ENCODE measurements around the gene CYBC1.
"Not testable (repeated sequence)": the region's sequence is repeated elsewhere in the genome, so short reads cannot be mapped to it uniquely, and the experiment has no call there.

CYBC1 gene

DNA sequence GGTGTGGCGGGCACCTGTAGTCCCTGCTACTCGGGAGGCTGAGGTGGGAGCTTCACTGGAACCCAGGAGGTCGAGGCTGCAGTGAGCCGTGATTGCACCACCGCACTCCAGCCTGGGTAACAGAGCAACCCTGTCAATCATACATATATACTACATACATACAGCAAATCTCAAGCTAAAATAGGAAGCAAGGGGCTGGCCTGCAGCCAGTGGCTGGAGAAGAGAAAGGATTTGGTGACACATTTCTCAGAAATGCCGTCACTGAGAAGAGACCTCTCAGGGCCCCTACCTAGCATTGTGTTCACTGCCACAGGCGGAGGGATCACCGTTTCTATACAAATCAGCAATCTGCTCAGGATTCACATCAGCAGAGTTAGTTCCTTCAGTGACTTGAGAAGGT lies 24.9 kb upstream of the CYBC1 start:
- no peak for FAIRE-seq

DNA sequence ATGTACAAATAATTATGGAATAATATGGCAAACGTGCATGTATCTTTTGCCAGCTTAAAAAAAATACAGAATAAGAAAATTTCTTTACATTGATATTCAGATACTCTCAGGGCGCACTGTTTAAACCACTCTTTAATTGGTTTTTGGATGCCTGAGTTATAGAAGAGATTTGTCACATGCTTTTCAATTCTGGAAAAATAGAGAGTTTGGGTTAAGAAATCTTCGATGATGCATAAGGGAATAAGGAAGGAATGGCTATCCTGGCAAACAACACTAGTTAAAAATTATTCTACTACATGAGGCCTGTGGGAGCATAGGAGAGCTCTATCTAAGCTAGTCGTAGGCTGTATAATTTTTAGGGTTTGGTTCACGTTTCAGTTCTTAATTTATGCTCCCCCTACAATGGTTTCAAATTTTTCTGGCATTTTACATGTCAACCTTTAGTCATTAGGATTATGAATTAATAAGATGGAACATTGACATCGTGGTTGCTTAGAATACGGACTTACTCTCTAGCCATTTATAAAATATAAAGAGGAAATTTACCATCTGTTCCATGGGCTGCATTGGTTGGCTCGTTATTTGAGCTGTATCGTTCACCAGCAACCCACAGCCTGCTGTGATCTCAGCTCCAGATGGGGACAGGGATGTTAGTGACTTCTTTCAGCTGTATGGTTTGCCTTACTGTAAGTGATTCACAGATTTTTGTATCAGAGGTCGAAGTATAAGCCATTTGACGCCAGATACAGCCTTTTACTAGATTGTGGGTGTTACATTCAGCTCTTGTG lies 23.9 kb upstream of the CYBC1 start:
- no peak for FAIRE-seq

DNA sequence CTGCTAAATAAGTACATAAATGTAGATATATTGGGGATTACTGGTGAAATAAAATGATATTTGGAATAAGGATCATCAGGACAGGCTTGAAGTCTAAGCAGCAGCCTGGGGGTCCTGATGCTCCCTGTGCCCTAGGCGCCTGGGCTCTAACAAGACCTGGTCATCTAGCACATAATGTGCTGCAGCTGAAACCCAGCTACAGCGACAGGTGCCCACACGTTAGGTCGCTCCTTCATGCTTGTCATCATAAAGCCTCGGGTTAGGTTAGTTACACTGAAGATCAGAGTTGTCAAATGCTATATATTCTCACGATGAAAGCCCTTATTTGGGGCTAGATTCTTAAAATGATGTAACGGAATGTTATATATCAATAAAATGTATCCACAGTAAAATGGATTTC lies 19.5 kb upstream of the CYBC1 start:
- no peak for FAIRE-seq

DNA sequence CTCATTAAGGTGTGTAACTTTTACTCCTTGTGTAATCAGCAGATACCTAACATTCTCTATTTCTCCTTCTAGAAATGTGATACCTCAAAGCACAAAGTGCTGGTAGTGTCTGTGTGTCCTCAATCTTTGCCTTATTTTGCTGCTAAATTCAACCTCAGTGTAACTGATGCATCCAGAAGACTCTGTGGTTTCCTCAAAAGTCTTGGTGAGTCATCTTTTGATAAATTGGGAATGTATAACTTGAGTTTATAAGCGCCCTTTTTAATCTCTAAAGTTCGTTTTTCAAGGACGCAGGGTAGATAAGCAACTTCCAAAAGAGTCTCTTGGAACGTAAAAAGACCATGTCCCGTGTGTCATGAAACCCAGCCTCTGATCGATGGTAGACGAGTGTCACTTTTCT lies 18.1 kb upstream of the CYBC1 start:
- no peak for FAIRE-seq

DNA sequence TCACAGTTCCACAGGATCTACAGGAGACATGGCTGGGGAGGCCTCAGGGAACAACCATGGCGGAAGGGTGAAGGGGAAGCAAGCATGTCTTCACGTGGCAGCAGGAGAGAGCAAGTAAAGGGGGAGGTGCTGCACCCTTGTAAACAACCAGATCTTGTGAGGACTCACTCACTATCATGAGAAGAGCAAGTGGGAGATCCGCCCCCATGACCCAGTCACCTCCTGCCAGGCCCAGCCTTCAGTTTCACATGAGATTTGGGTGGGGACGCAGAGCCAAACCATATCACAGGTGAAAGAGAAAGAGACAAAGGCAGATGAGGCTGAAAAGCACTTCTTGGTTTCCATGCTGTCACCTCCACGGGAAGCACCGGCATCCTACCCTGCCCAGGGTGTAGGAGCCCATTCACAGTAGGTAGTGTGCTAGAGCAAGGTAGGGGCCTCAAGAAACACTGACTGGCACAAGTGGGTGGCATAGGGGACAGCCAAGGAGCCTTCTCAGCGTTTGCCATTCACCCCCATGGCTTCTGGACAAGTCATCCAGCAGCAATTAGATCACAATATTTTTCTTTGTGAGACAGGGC lies 14.6 kb upstream of the CYBC1 start:
- no peak for FAIRE-seq

DNA sequence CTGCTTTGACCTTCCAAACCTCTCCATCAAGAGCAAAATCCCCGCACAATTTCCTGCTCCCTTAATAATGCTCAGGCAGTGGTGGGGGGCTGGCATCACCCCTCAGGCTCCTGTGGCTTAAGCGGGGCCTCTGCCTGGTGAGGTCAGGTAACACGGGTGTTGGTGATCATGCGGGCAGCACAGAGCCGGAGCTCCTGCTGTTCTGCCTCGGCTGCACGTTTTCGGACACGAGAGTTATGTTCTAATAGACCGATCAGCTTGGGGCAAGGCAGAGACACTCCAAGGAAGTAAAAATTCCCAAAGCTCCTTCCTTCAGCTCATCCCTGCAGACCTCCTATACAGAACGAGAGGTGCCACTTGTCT lies 14.0 kb upstream of the CYBC1 start:
- no peak for FAIRE-seq

DNA sequence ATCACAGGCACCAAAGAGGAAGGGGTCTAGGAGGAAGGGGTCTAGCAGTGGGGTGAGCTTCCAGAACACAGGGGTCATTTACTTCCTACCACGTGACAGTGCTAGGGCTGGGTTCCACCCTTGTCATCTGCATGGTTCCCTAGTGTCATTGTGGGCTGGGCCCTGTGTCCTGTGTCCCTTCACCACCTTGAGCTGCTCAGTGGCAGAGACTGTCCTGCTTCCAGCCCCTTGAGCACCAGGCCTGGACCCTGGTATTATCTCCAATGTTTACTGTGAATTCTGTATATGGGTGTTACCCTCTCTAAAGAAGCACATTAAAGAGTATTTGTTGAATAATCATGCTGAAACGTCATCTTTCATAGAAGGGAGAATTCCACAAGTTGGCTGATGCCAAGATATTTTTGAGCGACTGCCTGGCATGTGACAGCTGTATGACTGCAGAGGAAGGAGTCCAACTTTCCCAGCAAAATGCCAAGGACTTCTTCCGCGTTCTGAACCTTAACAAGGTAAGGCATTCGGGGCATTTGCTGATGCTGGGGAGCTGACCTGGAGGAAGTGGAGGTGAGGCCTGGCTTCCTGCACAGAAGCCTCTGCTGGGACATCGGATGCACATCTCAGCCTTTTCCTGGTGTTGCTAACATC lies 13.5 kb upstream of the CYBC1 start:
- FAIRE-seq, result no peak

DNA sequence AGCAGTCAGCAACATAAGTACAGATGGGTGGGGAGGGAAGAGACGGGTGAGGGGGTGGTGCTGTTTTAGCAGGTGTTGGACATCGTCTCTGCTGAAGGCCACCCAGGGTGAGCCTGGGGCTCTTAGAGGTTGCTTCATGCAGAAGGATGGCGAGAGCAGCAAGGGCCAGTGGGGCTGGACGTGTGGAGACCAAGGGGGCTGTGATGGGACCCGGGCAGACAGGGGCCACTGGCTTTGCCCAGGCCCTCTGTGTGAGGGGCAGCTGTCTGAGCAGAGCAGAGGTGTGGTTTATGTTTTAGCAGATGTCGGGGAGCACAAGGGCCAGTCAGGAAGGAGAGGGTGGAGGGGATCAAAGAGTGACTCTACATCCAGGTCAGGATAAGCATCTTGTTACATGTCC lies 12.8 kb upstream of the CYBC1 start:
- no peak for FAIRE-seq

DNA sequence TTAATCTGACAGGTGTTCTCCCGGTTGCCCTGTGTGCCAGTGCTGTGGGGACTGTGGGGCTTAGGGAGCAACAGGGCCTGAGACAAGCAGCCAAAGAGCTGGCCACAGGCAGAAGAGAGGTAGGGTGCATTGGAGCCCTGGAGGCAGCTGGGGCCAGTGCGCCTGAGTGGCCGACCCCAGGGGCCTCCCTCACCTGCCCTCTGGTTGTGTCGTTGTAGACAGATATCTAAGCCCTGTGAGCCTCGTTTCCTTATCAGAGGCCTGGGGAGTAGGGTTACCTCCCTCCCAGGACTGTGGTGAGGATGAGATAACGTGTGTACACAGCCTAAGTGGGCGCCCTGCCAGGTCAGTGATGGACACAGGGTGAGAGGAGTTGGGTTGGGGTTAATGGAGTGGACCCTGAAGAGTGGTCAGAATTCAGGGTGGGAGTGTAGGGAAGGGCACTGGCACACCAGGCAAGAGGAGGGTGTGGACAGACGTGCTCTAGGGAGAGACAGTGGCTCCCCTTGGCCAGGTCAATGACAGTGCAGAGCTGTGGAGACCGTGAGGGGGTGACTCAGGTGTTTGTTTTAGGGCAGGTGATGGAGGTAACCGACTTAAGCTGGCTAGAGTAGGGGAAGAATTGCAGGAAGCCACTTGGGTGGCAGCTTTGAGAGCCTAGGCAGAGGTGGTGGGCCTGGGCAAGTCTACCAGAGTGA lies 11.4 kb upstream of the CYBC1 start:
- FAIRE-seq, result no peak

DNA sequence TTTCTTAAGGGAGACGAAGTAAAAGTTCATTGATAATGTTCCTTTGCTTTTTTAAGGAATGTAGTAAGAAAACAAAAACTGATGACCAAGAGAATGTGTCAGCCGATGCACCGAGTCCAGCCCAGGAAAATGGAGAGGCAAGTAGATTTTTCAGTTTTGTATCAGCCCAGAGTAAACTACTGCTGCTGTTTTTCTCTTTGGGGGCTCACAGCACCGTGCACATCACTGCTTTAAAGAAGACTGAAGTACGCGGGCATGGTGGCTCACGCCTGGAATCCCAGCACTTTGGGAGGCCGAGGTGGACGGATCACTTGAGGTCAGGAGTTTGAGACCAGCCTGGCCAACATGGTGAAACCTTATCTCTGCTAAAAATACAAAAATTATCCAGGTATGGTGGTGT lies 9.4 kb upstream of the CYBC1 start:
- not testable (repeated sequence) for FAIRE-seq

DNA sequence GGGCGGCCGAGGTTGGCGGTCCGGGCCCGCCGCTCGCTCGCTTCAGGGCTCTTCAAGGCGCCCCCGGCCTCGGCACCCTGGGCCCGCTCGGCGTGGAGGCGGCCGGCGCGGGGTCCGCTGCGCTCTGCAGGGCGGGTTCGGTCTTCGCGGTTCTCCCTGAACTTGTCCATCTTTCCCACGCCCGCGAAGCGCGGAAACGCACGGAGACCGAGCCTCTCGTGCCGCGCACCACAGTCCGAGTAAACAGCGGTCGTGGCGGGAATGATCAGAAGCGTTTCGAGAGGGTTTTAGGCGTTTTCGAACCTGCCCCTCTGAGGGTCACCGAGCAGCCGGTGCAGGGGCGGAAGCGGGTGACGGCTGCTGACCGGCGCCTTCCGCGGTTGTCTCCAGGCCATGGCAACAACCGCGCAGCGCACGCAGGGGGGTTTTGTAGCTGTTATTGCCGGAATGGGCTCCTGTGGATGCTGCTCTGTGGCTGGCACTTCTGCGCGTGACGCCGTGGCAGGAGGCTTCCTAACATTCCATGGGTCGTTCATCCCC lies 8.4 kb upstream of the CYBC1 start:
- no peak for FAIRE-seq

DNA sequence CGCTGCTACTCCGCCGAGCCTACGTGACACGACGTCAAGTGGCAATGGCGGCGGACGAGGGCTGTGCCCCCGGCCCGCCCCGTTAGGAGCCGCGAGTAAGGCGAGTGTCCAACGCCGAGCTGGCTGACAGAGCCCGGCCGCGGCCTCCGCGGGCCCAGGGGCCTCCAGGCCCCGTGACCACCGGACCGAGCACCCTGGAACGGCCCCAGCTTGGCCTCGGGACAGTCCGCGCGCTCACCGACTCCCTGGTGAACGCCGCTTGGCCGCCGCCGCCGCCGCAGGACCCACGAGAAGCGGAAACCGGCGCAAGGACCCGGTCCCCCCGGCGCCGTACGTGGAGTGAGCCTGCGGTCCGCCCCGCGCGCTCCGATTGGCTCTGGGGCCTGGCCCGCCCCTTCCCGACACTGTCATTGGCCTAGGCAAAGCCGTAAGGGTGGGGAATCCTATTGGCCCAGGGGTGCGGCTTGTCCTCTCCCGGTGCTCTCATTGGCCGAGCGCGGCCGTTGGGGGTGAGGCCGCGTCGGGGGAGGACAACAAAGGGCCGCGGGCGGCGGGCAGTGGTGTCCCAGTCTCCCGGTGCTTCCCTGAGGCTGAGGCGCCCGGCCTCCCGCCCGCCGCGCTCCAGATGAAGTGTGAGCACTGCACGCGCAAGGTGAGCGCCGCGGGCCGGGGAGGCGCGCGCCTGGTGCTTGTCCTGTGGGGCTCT lies 7.8 kb upstream of the CYBC1 start, which contains the start of gene NARF:
TSS of gene NARF (plus strand) at position 563 of the 706 bp plus-strand sequence. CDS start at position 626, 63 bp downstream.
- peak; percentile 86 for FAIRE-seq

DNA sequence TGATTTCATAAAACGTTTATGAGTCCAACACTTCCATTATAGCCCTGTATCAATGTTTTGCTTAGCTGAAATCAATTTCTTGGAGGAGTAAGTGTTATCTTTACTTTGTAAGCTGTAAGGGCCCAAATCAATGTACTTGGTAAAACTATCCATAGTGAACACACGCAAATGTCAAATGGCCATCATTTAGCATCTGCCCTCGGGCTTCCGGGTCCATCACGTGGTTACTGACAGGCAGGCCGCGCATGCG lies 7.3 kb upstream of the CYBC1 start:
- peak; percentile 46 for FAIRE-seq

DNA sequence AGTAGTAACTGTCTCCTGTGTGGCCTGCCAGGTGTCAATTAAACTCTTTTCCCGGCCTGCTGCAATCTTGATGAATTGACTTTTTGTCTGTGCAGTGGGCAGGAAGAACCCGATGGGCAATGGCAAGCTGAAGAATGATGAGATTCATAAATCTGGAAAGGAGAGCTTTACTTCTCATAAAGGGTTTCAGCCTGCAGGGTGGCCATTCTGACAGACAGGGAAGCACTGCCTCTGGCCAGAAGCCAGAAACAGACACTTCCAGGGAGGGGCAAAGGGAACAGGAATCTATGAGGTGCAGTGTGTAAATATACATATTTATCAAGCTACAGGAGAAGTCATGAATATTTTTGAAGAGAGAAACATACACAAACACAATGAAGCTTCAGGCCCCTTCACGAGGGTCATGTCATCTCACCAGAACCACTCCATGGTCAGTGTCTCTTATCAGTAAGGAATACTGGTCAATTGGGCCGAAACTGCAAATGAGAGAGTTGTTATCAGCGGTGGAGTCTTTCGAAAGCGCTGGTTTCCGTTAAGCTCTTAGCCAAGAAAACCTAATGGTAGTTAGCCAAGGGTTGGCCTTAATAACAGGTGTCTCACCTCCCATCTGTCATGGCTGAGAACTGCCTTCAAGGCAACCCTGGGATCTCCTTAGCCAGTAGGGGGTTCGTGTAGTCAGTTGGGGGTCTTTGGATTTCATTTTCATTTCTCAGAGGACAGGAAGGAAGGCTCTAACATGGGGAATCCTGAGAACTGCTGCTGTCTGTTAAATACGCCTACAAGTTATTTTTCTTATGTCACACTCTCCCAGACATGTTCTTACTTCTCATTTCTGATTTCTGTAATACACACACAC lies 6.7 kb upstream of the CYBC1 start:
- no peak for FAIRE-seq

DNA sequence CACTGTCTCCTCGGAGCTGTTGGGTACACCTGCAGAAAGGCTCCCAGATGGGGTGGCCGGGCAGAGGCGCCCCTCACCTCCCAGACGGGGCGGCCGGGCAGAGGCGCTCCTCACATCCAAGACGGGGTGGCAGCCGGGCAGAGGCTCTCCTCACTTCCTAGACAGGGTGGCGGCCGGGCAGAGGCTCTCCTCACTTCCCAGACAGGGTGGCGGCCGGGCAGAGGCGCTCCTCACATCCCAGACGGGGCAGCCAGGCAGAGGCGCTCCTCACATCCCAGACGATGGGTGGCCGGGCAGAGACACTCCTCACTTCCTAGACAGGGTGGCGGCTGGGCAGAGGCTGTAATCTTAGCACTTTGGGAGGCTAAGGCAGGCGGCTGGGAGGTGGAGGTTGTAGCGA lies 3.2 kb upstream of the CYBC1 start:
- not testable (repeated sequence) for FAIRE-seq

DNA sequence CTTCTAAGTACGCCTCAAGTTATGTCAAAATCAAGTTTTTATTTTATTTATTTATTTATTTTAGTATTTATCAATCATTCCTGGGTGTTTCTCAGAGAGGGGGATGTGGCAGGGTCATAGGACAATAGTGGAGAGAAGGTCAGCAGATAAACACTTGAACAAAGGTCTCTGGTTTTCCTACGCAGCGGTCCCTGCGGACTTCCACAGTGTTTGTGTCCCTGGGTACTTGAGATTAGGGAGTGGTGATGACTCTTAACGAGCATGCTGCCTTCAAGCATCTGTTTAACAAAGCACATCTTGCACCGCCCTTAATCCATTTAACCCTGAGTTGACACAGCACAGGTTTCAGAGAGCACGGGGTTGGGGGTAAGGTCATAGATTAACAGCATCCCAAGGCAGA lies 2.6 kb upstream of the CYBC1 start:
- not testable (repeated sequence) for FAIRE-seq

DNA sequence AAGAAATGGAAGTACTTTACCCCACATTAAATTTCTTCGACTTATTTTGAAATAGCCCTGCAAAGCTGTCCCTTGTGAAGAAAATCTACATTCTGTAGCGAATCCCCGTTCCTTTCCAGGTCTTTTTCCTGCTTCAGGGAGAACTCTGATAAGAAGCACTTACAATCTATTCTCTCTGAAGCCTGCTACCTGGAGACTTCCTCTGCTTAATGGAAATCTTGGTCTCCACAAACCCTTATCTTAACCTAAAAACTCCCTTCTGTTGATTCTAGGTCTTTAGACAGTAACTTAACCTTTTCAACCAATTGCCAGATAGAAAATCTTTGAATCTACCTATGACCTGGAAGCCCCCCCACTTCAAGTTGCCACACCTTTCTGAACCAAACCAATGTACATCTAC lies 1.6 kb upstream of the CYBC1 start:
- no peak for FAIRE-seq

DNA sequence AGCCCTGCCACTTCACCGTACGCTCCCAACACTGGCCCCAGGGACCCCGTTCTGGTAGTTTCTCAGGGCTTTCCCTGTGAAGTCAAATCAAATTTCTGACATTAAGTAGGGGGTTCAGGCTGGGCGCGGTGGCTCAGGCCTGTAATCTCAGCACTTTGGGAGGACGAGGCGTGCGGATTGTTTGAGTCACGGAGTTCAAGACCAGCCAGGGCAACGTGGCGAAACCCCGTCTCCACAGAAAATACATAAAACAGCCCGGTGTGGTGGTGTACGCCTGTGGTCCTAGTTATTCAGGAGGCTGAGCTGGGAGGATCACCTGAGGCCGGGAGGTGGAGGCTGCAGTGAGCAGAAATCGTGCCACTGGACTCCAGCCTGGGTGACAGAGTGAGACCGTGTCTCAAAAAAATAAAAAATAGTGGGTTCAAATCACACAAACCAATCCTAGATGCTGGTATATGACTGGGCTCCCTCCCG lies 632 bp downstream of the CYBC1 start:
- FAIRE-seq, result no peak

DNA sequence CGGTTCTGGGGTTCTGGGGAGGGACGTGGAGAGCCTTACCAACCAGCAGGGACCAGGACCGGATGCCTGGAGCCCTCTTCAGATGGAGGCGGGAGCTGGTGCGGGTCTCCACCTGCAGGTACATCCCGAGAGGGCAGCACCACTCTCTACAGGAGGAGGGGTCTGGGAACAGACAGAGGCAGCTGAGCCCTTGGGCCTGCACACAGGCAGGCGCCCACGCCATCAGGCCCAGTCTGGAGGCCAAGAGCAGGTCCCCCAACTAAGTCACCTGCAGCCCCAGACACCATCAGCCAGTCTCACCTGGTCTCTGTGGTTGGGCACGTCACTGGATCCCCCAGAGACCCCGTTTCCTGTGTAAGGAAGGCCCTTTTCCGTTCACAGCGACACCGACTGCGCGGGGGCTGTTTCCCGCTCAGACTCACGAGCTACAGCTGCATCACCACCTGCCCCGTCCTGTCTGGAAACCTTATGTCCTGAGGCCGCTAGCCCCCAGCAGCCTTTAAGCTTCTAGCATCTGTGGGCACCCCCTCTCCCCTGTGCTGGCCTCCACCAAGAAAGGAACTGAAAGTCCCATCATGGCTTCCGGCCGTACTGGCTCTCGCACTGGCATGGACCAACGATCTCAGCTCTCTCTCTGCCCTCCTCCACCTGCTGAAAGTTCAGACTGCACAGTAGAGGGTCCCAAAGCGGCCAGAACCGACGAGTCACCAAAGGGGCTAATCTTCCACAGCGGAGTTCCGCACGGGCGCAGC lies 1.2 kb downstream of the CYBC1 start:
- no peak for FAIRE-seq

DNA sequence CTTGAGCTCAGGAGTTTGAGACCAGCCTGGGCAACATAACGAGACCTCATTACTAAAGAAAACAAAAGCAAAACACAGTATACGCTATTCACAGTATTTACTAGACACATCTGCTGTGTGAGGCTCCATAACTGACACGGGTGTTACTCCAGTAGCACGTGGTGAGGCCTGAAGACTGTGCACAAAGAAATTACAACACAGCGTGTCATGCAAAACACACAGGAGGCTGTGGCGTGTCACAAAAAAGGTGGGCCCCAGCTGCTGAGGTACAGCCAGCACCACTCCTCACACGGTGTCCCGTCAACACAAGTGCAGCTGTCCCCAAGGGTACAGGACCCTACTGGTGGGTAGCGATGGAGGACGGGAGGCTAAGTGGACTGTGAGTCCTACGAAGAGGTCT lies 2.7 kb downstream of the CYBC1 start:
- no peak for FAIRE-seq

DNA sequence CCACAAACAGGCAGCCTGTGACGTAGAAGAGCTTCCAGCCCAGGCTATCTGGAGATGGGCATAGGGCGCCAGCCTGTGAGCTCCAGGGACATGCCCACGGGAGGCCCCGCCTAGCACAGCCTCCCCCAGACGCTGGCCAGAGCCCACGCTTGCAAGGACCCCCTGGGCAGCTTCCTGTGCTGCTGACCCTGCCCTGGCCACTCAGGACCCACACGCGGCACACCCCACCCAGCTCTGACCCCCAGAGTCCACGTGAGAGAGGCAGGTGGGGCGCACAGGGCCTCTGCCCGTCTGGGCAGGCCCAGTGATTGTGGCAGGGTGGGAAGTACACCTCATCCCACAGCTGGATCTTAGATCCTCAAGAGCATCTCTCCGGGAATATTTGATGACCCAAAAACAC lies 3.9 kb downstream of the CYBC1 start:
- FAIRE-seq, result no peak
